ENCODE data around the gene GP5.

The GP5 gene

GRCh38 chr3:194396859-194397756, 2.0 kb downstream of the GP5 start:
- no peak for DNase-seq

- DNase-seq, result no peak
Observed at GRCh38 chr3:194396539-194396858, 2.6 kb downstream of the GP5 start.

- no peak for DNase-seq
Observed at GRCh38 chr3:194395778-194396538, 3.1 kb downstream of the GP5 start.

GRCh38 chr3:194395212-194395611, 3.9 kb downstream of the GP5 start:
- no peak for DNase-seq

- no peak for DNase-seq
Observed at GRCh38 chr3:194392576-194392975, 6.5 kb downstream of the GP5 start.

GRCh38 chr3:194390835-194391234, 8.2 kb downstream of the GP5 start:
- no peak for DNase-seq

GRCh38 chr3:194389269-194389668, 9.8 kb downstream of the GP5 start:
- no peak for DNase-seq

- no peak for DNase-seq
Observed at GRCh38 chr3:194387926-194388418, 11.1 kb downstream of the GP5 start.

GRCh38 chr3:194387276-194387675, 11.8 kb downstream of the GP5 start:
- no peak for DNase-seq

- no peak for DNase-seq
Observed at GRCh38 chr3:194386648-194387047, 12.4 kb downstream of the GP5 start.

GRCh38 chr3:194386066-194386465, 13.0 kb downstream of the GP5 start:
- no peak for DNase-seq

- DNase-seq, result no peak
Observed at GRCh38 chr3:194384569-194385001, 14.5 kb downstream of the GP5 start.

- DNase-seq, result no peak
Observed at GRCh38 chr3:194384156-194384555, 14.9 kb downstream of the GP5 start.

GRCh38 chr3:194383276-194383940, 15.7 kb downstream of the GP5 start:
- no peak for DNase-seq

- no peak for DNase-seq
Observed at GRCh38 chr3:194382892-194383223, 16.2 kb downstream of the GP5 start.

- no peak for DNase-seq
Observed at GRCh38 chr3:194382196-194382891, 16.7 kb downstream of the GP5 start.

- no peak for DNase-seq
Observed at GRCh38 chr3:194381460-194381875, 17.6 kb downstream of the GP5 start.

GRCh38 chr3:194380326-194380725, 18.7 kb downstream of the GP5 start:
- no peak for DNase-seq

- no peak for DNase-seq
Observed at GRCh38 chr3:194379651-194380050, 19.4 kb downstream of the GP5 start.

- DNase-seq, result no peak
Observed at GRCh38 chr3:194379231-194379630, 19.8 kb downstream of the GP5 start.

- DNase-seq, result no peak
Observed at GRCh38 chr3:194377708-194378107, 21.4 kb downstream of the GP5 start.

- no peak for DNase-seq
Observed at GRCh38 chr3:194376241-194376560, 22.9 kb downstream of the GP5 start.

All from SW 1271 (cell line).